NK-92 (cell line): ENCODE results near the gene ADSS1.

ENCODE experiments used
- DNase-seq: peaks from one replicate; lab custom pipeline; 2025; ENCODE audit not compliant: unreplicated experiment; lab: John Stamatoyannopoulos, UW

The ADSS1 gene

DNA sequence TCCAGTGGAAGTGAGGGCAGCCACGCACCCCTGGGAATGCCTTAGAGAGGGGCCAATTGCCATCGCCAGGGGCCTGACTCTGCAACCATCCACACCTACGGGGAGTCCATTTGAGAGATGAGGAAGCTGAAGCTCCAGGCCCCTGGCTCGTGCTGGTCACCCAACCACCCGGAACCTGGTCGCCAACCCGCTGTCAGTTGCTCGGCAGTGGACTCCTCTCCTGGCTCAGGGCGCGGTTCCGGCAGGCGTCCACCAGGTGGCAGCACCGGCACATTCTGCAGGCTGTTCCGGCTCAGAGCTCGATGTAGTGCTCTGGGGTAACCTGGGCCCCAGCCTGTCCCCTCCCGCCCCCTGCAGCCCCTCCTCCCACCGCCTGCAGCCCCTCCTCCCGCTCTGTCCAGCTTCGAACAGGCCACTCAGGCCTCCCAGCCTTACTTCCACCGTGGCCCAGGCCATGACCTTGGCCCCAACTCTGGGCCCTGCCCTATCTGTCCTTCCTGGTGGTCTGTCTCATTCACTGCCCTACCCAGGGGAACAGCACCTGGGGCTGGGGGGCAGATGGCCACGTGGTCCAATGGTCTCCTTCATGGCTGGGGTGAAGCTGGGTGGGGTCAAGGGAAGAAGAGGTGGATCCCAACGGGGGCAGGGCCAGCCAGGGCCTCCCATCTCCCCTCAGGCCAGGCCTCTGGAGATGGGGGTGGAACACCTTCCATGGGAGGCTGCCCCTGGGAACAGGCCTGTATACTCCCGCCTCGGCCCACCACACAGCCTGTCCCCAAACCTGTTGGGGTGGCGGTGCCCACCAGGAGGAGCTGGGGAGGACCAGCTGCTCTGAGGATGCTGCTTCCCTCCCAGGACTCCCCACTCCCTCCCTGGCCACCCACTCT lies 44.7 kb downstream of the ADSS1 start:
- DNase-seq, result peak; percentile 19

DNA sequence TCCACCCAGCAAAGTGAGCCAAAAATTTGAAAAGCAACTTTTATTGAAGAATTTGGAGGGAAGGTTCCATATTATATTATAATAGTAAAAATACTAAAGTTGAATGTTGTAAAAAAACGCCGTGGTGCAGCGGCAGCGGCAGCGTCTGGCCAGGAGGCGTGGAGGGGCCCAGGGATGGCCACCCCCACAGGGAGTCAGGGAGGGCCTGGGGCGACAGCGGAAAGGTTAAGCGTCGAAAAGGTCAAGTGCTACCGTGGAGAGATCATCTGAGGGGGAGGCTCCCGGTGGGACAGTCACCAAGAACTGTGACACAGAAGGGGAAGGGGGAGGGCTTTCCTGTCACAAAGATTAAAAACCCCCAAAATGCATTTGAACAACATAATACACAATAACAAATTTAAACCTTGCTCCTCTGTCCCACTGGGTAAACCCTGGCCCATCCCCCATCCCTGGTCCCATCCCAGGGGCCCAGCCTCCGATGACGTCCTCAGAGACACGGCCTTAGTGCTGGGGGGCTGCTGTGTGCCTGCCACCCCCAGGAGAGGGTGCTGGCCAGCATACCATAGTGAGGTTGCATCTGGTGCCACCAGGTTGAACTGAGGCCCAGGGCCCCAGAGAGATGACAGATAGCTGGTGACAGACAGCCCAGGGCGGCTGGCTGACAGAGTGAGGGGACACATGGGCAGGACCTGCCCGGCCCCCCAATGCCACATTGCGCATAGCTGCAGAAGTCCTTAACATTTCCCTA lies 45.5 kb downstream of the ADSS1 start:
- DNase-seq, result no peak

DNA sequence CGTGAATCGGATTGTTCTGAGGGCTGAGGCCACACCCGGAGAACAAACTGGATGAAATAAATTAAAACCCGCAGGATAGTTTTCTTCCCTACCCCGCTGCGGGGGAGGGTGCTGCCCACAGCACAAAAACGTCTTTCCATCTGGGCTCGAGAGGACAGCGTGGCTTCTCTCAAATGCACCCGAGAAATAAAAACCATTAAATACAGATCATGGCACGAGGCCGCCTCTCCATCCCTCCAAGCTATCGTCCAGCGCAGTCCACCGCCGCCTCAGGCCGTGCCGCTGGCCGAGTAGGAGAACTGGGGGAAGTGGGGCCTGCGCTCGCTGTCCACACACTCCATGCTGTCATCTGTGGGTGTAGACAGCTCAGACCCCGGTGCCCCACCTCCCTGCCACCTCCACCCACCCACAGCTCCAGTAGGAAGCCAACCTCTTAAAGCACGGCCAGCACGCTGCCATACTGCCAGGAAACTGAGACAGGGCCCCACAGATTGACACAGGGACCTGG lies 46.1 kb downstream of the ADSS1 start:
- no peak for DNase-seq

DNA sequence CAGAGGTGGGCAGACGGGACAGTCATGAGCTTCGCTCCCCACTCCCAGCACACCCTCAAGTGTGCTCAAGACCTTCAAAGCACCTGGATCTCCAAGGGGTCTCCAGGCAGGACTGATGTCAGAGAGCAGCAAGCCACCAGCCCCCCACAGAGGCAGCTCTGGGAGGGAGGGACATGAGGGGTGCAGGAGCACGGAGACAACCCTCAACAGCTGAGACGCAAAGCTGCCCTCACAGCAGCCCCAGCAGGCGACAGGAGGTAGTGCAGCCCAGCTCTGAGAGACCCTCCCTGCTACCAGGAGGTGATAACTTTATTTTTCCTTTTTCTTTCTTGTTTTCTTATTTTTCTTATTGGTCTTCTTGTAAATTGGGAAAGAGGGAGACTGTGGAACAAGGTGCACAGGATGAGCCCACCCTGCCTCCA lies 46.8 kb downstream of the ADSS1 start:
- no peak for DNase-seq

DNA sequence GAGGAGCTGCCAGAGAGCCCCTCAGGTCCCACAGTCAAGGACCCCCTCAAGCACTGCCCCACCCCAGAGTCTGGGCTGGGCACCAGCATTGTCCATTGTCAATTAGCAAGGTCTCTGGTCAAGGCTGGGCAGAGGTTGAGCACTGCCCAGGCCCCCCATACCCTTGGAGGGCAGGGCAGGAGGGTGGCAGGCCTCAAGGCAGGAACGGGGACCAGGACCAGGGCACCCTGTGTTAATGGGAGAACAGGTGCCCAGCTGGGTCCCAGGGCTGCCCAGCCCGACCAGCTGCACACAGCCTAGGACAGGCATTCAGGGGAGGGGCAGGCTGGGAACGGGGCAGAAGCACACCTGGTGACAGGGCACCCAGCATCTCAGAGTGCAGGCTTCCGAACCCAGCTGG lies 47.3 kb downstream of the ADSS1 start:
- DNase-seq, result no peak

DNA sequence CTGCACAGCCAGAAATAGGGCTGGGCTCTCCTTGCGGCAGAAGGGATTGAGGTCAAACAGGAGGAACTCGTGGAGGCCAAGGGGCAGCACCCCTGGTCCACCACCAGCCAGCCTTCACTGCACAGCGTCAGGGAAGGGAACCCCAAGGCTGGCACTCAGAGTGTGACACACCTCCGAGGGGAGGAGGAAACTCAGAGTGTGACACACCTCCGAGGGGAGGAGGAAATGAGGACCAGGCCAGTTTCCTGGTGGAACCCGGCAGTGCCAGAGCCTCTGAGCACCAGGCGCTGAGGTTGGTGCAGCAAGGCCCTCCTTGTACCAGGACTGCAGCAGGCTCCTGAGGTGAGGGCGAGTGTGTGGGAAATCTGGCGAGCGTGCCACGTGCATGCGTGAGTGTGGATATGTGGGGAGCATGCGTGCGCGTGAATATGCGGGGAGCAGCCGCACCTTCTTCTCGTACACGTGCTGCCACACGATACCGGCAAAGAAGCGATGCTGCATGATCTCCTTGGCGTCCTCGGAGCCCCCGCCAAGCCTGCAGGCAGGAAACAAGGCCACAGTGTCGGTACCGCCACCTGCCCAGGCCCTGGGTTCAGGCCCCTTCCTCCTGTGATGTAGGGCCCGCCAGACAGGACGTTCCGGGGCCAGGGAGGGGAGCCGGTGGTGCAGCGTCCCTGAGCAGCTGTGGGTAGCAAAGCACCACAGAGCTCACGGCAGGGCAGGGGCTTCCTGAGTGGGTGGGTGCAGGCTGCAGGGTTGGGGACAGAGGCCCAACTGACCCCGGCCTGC lies 48.1 kb downstream of the ADSS1 start:
- DNase-seq, result no peak

DNA sequence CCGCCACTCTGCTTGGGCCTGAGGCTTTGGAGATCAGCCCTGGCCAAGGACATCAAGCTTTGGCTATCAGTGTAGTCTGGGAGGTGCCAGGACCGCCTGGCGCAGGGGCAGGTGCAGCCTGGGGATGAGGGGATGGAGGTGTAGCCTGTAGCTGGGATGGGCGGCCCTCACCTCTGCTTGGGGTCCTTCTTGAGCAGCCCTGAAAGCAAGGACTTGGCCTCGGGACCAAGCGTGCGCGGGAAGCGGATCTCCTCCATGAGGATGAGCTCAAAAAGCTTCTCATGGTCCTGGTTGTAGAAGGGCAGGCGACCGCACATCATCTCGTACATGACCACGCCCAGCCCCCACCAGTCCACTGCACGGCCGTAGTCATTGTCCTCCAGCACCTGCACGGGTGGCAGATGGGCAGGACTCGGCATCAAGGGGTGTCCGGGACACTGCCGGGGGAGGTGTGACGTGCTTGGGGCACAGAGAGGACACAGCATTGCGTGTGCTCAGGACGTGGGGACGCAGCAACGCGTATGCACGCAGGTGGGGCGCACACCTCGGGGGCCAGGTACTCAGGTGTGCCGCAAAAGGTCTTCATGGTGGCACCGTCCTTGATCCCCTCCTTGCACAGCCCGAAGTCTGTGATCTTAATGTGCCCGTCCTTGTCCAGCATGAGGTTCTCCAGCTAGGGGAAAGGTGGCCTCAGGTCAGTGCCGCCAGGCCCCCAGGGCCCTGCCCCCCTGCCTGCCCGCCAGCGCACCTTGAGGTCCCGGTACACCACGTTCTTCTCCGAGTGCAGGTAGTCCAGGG lies 48.9 kb downstream of the ADSS1 start:
- no peak for DNase-seq

DNA sequence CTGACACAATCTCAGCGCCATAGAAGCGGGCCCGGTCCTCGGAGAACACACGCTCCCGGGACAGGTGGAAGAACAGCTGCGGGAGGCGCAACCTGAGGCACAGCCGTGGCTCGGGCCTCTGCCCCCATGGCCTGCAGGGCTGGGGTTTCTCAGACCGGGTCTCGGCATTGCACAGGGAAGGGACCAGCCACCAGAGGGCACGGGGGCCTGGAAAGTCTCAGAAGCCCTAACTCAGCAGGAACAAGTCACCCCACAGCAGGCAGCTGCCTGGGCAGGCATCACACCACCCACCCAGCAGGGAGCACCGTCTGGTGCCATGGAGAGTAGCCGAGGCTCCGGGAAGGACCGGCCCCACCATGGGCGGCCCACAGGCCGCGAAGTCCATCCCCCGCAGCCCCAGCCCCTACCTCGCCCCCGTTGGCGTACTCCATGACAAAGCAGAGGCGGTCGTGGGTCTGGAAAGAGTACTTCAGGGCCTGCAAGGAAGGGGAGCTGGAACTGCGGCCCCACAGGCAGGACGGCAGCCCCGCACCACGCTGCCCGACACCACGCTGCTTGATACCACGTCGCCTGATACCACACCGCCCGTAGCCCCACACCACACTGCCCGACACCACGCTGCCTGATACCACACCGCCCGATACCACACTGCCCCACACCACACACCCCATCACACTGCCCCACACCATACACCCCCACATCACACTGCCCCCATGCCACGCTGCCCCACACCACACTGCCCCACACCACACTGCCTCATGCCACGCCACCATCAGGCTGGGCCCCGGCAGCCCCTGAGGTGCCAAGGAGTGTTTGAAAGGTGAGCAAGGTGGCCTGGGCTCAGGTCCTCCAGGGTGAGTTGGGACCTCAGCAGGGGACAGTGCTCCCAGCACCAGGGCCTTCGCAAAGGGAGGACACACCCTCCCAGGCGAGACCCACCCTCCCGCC lies 49.8 kb downstream of the ADSS1 start:
- DNase-seq, result no peak

DNA sequence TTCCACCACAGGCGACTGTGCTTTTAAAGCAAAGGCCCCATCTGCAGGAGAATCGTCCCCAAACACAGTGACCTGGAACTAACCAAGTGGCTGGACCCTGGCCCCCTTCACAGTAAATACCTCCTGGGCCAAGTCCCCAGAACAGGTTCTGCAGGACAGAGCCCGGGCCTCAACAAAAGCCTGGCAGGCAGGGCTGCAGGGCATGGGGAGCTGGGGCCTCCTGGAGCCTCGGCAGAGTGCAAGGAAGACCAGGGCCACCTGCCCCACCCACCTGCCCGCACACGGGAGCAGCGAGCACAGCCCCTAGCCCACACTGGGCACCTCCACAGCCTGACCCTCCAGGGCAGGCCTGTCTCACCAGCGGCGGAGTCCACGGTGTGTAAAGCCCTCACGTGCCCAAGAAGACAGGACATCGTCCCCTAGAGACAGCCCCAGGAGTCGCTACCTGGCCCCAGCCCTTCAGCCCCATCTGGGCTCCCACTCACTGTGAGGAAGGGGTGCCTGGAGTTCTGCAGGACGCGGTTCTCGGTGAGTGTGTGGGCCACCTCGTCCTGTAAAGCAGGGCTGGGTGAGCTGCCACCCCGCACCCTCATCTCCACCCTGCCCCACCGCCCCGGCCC lies 50.5 kb downstream of the ADSS1 start:
- no peak for DNase-seq

DNA sequence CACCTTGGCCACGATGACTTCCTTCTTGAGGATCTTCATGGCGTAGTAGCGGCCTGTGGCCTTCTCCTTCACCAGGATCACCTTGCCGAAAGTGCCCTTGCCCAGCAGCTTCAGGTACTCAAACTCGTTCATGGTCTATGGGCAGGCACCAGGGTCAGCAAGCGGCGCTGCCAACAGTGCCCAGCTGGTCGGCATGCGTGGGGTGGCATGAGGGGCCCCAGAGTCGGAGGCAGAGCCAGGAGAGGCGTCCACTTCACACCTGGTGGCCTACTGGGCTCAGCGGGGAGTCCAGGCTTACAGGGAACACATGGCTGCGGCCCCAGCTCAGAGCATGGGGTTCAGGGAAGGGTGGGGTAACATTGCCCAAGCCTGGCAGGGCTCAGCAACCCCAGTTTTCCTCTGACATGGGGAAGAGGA lies 51.1 kb downstream of the ADSS1 start:
- no peak for DNase-seq

DNA sequence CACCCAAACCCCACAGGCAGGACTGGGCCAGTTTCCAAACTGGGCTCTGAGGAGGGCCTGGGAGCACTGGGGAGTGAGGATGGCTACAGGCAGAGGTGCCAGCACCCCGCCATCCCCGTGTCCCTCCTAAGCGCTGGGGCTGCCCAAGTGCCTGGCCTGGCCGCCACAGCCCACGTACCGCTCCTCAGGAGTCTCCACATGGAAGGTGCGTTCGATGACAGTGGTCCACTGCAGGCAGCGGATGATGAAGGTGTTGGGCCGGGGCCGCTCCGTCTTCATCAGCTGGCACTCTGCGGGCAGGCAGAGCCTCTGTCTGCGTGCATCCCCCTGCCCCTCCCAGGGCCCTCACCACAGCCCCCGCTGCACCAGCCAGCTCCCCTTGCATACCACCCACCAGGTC lies 52.5 kb downstream of the ADSS1 start:
- DNase-seq, result no peak

DNA sequence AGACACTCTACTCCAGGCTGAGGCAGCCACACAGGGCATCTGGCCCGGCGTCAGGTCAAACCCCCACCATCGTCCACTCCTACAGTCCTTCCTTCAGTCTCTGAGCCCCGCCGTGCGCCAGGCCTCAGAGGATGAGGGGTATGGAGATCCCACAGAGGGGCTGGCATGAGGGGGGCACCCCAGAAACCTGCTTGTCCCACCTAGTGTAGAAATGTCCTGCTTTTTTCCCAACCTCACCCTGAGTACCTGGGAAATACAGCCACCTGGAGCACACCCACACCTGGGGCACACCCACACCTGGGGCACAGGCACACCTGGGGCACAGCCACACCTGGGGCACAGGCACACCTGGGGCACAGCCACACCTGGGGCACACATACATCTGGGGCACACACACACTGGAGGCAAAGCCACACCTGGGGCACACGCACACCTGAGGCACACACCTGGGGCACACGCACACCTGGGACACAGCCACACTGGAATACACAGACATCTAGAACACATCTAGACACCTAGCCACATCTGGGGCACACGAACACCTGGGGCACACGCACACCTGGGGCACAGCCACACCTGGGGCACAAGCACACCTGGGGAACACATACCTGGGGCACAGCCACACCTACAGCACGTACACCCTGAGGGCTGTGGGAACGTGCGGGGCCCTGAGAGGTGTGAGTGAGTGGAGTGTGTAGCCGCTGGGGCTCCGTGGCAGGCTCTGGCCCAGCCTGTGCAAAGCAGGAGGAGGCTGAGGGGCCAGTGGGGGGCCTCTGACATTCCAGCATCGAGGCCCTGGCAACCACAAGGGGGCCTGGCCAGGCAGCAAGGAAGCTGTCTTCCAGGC lies 53.2 kb downstream of the ADSS1 start:
- no peak for DNase-seq

DNA sequence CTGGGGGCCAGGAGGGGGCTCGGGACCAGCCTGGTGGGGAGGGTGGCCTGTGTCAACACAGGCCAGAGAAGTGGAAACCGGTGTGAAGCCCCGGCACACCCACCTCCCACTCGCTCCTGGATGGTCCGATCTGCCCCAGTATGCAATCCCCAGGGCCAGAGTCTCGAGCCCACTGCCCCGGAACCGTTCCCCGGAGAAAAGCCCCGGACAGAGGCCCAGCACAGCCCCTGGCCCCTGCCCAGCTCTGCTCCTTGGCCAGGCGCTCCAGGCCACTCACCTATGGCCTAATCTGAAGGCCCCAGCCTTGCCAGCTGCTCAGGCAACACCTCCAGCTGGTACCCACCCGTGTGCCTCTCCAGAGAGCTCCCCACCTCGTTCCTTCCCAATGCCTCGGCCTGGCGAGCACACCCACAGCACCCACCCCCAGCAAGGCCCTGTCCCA lies 53.8 kb downstream of the ADSS1 start:
- DNase-seq, result no peak

DNA sequence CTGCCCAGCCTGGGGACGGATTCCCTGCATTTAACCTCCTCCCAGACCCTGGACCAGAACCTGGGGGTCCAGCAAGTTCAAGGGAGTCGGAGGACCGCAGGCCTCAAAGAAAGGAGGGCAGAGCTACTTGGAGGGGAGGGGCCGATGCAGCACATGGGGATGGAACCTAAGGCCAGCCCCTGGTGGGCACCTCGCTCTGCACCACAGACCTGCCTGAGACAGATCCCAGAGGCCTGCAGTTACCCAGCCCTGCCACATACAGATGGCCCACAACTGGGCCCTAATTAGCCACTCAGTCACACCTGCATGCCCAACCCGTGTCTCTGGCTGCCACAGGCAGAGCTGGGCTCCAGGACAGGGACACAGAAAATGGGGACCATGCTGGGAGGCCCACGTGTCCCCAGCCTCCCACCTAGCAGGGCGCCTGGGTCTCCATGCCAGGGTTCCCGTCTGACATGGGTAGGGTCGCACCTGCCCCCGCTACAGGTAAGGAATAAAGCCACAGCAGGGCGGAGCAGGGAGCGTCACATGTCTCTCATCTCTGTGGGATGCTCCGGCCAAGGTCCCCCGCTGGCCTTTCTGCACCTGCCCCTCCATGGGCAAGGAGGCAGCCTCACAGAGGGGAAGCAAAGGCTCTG lies 54.8 kb downstream of the ADSS1 start:
- DNase-seq, result no peak

DNA sequence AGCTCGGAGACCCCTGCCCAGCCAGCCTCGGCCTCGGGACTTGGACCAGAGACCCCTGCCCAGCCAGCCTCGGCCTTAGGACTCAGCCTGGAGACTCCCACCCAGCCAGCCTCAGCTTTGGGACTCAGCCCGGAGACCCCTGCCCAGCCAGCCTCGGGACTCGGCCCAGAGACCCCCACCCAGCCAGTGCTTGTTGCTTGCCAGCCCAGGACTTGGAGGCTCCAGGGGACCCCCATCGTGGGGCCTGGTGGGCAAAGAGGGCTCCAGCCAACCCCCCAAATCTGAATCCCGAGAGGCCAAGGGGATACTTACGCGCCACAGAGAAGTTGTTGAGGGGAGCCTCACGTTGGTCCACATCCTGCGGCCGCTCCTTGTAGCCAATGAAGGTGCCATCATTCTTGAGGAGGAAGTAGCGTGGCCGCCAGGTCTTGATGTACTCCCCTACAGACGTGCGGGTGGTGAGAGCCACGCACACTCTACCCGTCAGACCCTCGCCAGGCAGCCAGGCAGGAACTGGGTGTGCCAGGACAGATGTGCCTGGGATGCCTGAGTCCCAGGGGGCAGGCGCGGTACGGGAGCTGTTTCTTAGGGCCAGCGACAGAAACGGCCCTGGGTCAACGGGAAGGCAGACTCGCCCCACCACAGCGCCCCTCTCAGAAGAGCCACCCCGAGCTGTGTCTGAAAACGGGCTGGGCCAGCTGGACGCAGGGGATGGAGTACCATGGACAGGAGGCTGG lies 55.9 kb downstream of the ADSS1 start:
- DNase-seq, result no peak

DNA sequence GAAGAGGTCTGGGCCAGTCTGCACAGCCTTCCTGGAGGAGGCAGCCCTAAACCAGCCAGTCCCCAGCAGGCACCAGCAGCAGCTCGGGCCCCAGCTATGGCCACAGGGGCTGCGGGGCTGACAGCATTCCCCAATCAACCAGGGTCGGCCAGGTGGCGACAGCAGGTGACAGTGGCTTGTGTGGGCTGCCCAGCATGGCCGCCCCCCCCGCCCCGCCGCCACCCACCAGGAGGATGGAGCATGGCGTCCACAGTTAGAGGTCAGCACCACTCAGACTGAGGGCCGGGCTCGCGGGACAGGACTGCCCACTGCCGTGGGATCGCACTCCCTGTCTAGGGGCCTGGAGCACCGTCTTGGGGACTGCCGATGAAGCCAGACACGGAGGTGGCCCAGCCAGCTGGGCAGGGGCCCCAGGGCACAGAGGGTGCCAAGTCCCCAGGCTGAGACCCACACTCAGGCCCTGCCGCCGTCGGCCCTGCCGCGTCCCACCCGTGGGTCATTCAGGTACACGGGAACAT lies 56.5 kb downstream of the ADSS1 start:
- DNase-seq, result no peak
